SU-DHL-6 (cell line): Measurements from ENCODE around the gene CCDC74A.

Experiments used
- CTCF ChIP-seq: fragments of 200-600 bp; sonication (generic); IDR thresholded peaks from one replicate; pipeline ENCODE4 v1.5.1; 2017; ENCODE audit warnings: antibody characterized with exemption, mild to moderate bottlenecking, low read length, moderate library complexity; ENCODE audit not compliant: insufficient read depth, poor library complexity, severe bottlenecking
- EZH2phosphoT487 ChIP-seq: fragments of 200-600 bp; sonication (generic), shearing (Covaris generic); conservative IDR thresholded peaks from 2 replicates; pipeline ENCODE4 v1.6.1; 2018; ENCODE audit warnings: mild to moderate bottlenecking, antibody characterized with exemption, low read length, moderate library complexity, mixed read lengths

DNA sequence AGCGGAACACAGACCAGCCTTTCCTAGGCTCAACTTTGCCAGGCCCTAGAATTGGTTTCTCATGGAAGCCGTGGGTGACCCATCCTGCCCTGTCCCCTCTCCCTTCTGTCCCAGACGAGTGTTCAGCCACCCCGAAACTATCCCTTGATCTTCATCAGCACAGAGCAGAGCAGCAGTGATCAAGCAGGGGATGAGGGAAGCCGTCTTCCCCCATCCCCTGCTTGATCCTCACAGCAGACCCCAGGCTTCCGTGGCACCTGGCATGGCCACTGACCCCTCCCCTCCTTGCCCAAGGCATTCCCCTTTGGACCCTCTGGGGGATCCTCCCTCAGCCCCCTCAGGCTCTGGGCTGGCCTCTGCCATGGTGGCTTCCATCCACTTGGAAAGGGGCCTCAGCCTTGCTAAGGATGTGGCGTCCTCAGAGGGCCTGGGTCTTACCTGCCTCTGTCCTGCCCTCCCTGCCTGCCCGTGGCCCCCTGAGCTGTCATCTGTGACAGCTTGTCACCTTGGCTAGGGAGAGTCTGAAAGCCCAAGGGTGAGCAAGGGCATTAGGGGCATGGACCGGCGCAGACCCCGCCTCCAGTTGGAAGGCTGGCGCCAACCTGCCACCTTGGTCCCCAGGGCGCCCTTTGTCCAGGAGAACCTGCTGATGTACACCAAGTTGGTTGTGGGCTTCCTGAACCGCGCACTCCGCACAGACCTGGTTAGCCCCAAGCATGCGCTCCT is 10.4 kb upstream of the CCDC74A start:
- TF ChIP-seq CTCF (no peak), EZH2phosphoT487 (no peak)
